Esophagus squamous epithelium (tissue), 5 donors: ENCODE measurements around the gene KCNK4. TPM values are rescaled to one million over a fixed set of nuclear protein-coding genes. Genes with fewer than 3 reads are reported as not detected.

ENCODE experiments used
- DNase-seq: peaks from one replicate; lab custom pipeline; 2025; lab: John Stamatoyannopoulos, UW
- H3K27ac ChIP-seq, 4 donors: fragments of 200-600 bp; sonication (generic); one replicate each; pipeline ENCODE4 v1.5.1; 2016 to 2019; ENCODE audit warnings: mild to moderate bottlenecking in 1 of 4
- H3K27me3 ChIP-seq, 4 donors: fragments of 200-600 bp; sonication (generic); 1 replicate in 3 of 4; 2 replicates in 1 of 4; pipeline versions ENCODE4 v1.5.1 to v1.6.0; 2017 to 2021; ENCODE audit warnings: antibody characterized with exemption in 1 of 4
- H3K36me3 ChIP-seq, 3 donors: fragments of 200-600 bp; sonication (generic); one replicate each; pipeline ENCODE4 v1.5.1; 2016 to 2019
- H3K4me1 ChIP-seq, 3 donors: fragments of 200-600 bp; sonication (generic); one replicate each; pipeline ENCODE4 v1.5.1; 2017 to 2019
- H3K4me3 ChIP-seq, 4 donors: fragments of 200-600 bp; sonication (generic); 1 replicate in 3 of 4; 2 replicates in 1 of 4; pipeline ENCODE4 v1.5.1; 2016 to 2019; ENCODE audit warnings: mild to moderate bottlenecking in 2 of 4, moderate library complexity in 1 of 4
- H3K9me3 ChIP-seq, 3 donors: fragments of 200-600 bp; sonication (generic); one replicate each; pipeline ENCODE4 v1.5.1; 2016 to 2019
- CTCF ChIP-seq, 6 experiments: fragments of 450-650 bp in 4 of 6; fragments of 200-600 bp in 2 of 6; sonication (generic) in 2 of 6; IDR thresholded peaks; one replicate each; pipeline ENCODE4 v1.5.1; 2016 to 2019; ENCODE audit warnings: antibody characterized with exemption in 6 of 6, mild to moderate bottlenecking in 4 of 6, moderate library complexity in 4 of 6
- POLR2A ChIP-seq, 4 donors: fragments of 450-650 bp; IDR thresholded peaks; one replicate each; pipeline ENCODE4 v1.6.1; 2017; ENCODE audit warnings: antibody characterized with exemption in 4 of 4, mild to moderate bottlenecking in 4 of 4, moderate library complexity in 3 of 4
- WGBS, 2 donors: methylation state at CpG; one replicate each; pipeline ENCODE4 v1.1.5; 2018; 5-methylcytosine and 5-hydroxymethylcytosine counted together
- intact Hi-C: fragments of 100-400 bp; cut with DNase I; formaldehyde crosslinking; loops from one replicate; pipeline ENCODE4 v1.15.0; 2022
- total RNA-seq, 4 donors: library from RNA; depleted of rRNA; stranded (reverse); fragments of >200 nt; gene quantifications; one replicate each; pipeline ENCODE4 v1.1.0, GENCODE V29; 2016
- donor health status: DM: yes; HTN: yes; CAD: no.

KCNK4 gene
- total RNA-seq, 4 donors from 2014 or later: not detected

DNA sequence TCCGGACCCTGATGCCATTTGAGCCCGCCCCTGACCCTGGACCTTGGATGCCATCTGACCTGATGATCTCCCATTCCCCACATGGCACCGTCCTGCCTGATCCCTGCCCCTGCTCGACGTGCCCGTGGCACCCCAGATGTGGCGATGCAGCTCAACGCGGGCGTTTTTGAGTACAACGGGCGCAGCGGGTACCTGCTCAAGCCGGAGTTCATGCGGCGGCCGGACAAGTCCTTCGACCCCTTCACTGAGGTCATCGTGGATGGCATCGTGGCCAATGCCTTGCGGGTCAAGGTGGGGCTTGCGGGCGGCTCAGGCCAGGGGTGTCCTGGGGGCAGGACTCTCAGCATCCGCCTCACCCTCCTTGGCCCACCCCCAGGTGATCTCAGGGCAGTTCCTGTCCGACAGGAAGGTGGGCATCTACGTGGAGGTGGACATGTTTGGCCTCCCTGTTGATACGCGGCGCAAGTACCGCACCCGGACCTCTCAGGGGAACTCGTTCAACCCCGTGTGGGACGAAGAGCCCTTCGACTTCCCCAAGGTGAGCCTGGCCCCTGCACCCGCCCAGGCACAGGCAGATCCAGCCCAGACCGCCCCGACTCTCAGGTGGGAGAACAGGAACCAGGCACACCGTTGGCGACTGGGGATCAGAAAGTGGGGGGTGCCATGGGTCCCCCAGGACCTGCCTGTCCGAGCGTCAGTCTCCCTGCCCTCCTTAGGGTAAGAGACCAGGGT is 28.7 kb upstream of the KCNK4 start:
- no peaks in the 10 kb centered on the region for H3K27me3 ChIP-seq
- no peak for TF ChIP-seq CTCF (IDR thresholded peaks at IDR 0.05)
- no peak for TF ChIP-seq POLR2A (IDR thresholded peaks at IDR 0.05)
- H3K36me3 ChIP-seq: peaks cover 50 to 97% (median 54%) of the 10 kb centered on the region in 3 donors
- H3K9me3 ChIP-seq: no peaks in the 10 kb centered on the region
- H3K4me1 ChIP-seq: peaks cover 9 to 22% (median 9%) of the 10 kb centered on the region in 3 donors
- no peak overlapping the region for H3K4me3 ChIP-seq
- H3K27ac ChIP-seq: no peak overlapping the region
- no peak for DNase-seq
- intact Hi-C loops: no loop called here
- 89 to 97% methylated on average over 10 to 15 of the region's 42 CpGs for WGBS, 2 donors

GRCh38 chr11:64263021-64263946 is 27.8 kb upstream of the KCNK4 start:
- Histone ChIP-seq H3K36me3 (peaks cover 49 to 88% (median 54%) of the 10 kb centered on the region in 3 donors), H3K9me3 (no peaks in the 10 kb centered on the region), H3K27ac (no peak overlapping the region), H3K27me3 (no peaks in the 10 kb centered on the region), H3K4me1 (peaks cover 17 to 31% (median 17%) of the 10 kb centered on the region in 3 donors), H3K4me3 (no peak overlapping the region)
- DNase-seq: no peak
- 35 to 80% methylated on average over 2 to 9 of the region's 29 CpGs for WGBS, 2 donors
- TF ChIP-seq POLR2A (IDR thresholded peaks at IDR 0.05): no peak
- TF ChIP-seq CTCF (IDR thresholded peaks at IDR 0.05): no peak
- intact Hi-C loops: no loop called here

DNA sequence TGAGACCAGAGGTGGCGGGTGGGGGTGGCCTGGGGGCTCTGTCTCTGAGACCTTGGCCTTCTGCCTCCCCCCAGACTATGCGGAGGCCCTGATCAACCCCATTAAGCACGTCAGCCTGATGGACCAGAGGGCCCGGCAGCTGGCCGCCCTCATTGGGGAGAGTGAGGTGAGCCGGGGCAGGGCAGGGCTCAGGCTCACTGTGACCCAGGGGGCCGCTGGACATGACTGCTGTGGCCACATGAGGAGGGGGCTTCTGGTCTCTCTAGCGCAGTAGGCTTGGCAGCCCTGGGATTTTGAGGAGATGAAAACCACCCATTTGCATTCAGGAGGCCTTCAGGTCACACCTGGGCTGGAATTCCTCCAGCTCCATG is 27.2 kb upstream of the KCNK4 start:
- Histone ChIP-seq H3K4me1 (peaks cover 24 to 37% (median 24%) of the 10 kb centered on the region in 3 donors), H3K9me3 (no peaks in the 10 kb centered on the region), H3K27ac (no peak overlapping the region), H3K4me3 (no peak overlapping the region), H3K36me3 (peaks cover 43 to 82% (median 51%) of the 10 kb centered on the region in 3 donors), H3K27me3 (no peaks in the 10 kb centered on the region)
- TF ChIP-seq POLR2A (IDR thresholded peaks at IDR 0.05) (no peak), CTCF (IDR thresholded peaks at IDR 0.05) (no peak)
- no peak for DNase-seq
- 50% methylated on average over 1 of the region's 8 CpGs; no CpG with 5 or more reads in 1 of the 2 donors for WGBS, 2 donors
- intact Hi-C loops: no loop called here

DNA sequence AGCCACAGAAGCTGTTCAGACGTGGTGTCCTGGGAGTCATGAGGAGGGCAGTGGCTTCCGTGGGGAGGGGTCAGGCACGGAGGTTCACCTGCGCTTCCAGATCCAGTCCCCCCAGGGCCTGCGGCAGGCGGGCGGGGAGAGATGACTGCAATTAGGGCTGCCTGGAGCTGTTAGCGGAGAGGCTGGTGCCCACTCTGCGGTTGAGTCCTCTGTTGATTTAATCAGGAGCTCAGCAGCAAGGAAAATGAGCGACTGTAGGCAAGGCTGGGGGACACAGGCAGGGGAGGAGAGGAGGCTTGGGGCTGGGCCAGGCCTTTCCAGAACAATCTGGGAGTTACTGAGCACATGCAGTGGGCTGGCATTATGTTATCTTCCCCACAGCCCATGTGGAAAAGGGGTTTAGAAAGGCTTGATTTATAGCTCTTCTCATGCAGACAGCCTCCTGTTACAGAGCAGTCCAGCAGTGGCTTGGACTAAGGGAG is 26.7 kb upstream of the KCNK4 start:
- WGBS, 2 donors: 83 to 84% methylated on average over 2 to 3 of the region's 10 CpGs
- Histone ChIP-seq H3K9me3 (no peaks in the 10 kb centered on the region), H3K27me3 (no peaks in the 10 kb centered on the region), H3K4me3 (no peak overlapping the region), H3K4me1 (peaks cover 25 to 42% (median 27%) of the 10 kb centered on the region in 3 donors), H3K36me3 (peaks cover 39 to 77% (median 46%) of the 10 kb centered on the region in 3 donors), H3K27ac (no peak overlapping the region)
- TF ChIP-seq CTCF (IDR thresholded peaks at IDR 0.05) (no peak), POLR2A (IDR thresholded peaks at IDR 0.05) (no peak)
- no peak for DNase-seq
- intact Hi-C loops: no loop called here
